GM18526 (cell line): Measurements from ENCODE around the gene HIP1R.

Experiments
- POLR2A ChIP-seq: IDR thresholded peaks from 3 replicates; pipeline ENCODE4 v1.6.1; 2011; ENCODE audit not compliant: insufficient read length; ENCODE audit errors: extremely low read depth

Gene HIP1R

DNA sequence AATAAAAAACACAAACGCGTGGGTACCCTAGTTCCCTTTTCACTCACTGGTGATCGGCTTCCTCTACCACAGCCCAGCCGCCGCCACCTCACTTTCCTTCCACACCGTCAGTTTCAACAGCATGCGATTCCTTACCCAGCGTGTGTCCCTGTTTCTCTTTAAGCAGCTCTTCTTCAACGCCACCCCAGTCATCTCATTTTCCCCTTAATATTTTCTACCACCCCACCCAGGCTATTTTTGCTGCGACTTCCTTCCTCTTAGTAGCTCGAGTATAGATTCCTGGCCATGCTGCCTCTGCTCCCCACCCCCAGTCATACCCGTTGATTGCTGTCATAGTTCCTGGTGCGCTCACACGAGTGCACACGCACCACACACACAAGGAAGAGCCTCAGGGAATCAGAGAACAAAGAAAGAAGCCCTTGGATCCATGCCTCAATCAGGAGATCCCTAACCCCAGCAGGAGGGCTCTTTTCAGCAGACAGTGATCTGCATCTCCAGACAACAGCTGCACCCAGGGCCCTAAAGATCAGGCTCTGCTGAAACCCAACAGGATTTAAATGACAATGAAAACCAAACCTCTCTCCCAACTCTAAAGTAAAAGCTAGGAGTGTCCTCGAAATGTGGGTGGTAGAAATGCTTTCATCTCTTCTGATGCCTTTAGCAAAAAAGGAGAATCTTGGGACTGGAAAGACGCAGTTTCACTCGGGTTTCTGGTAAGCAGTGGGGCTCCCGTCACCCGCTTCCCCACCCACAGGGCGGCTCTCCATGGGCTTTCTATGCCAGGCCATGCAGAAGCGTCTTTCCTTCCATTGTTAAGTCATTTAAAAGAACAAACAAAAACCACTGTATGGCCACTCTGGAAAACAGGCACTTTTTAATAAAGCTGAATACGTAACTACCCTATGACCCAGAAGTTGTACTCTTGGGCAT lies 36.9 kb downstream of the HIP1R start:
- TF ChIP-seq POLR2A: no peak

GRCh38 chr12:122872815-122873361 lies 37.6 kb downstream of the HIP1R start:
- TF ChIP-seq POLR2A: no peak

GRCh38 chr12:122873540-122873939 lies 38.3 kb downstream of the HIP1R start:
- TF ChIP-seq POLR2A: no peak

DNA sequence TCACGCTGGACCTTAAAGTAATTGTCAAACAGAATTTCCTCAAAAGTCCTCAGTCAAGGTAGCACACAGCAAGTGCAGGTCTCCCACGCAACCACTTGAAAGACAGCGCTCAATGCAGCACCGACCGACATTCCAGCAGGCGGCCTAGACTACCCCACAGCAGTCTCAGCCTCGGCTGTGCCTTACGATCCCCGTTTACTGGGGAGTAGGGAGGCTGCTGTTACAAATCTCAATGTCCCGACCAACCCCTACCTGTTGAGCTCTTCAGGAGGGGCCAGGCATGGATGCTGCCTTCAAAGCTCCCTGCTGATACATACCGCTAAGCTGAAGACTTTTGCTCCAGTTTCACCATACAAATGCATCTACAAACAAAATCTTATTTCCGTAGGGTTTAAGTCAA lies 38.8 kb downstream of the HIP1R start:
- no peak for TF ChIP-seq POLR2A

DNA sequence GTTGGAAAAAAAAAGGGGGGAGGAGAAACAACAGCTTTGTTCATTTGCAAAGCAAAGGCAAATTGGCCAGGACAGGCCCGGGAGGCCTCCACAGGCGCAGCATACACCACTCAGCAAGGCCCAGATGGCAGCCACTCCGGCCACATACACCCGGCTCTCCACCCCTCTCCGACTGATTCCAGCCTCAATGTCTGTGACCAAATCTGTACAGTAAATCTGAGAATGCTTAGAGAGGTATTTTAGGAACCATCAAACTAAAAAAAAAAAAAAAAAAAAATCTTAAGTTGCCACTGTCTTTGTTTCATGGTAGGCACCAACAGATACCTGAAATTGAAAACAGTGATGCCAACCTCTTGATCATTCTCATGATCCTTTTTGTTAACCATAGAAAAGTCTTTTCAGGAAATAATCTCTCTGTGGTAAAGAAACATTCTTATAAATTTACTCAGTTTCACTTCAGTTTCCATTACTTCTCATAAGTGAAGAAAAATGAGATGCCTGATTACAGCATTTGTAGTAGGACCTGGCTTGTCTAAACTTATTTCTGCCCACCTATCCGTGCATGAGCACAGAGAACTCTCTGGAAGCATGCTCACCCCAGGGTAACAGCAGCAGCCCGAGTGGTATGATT lies 40.4 kb downstream of the HIP1R start:
- no peak for TF ChIP-seq POLR2A

DNA sequence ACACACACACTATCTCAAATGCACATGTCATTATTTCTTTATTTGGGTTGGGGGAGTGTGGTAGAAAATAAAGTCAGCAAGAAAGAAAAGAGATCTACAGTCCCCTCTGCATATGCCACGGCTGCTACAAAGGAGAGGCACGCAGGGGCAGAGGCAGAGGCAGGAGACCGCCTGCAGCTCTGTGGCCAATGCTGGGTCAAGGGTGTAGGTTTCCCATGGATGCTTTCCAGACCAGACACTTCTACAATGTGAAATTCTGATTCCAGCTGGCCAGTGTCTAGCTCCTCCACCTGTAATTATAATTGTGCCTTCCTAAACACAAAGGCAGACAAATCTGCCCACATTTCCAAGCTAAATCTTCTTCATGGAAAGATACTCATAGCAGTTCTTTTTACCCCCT lies 41.5 kb downstream of the HIP1R start:
- TF ChIP-seq POLR2A: no peak

- TF ChIP-seq POLR2A: no peak
Observed at GRCh38 chr12:122878780-122879612, 43.7 kb downstream of the HIP1R start.

- no peak for TF ChIP-seq POLR2A
Observed at GRCh38 chr12:122880155-122880667, 45.0 kb downstream of the HIP1R start.

GRCh38 chr12:122880668-122881067 lies 45.4 kb downstream of the HIP1R start:
- TF ChIP-seq POLR2A: no peak

DNA sequence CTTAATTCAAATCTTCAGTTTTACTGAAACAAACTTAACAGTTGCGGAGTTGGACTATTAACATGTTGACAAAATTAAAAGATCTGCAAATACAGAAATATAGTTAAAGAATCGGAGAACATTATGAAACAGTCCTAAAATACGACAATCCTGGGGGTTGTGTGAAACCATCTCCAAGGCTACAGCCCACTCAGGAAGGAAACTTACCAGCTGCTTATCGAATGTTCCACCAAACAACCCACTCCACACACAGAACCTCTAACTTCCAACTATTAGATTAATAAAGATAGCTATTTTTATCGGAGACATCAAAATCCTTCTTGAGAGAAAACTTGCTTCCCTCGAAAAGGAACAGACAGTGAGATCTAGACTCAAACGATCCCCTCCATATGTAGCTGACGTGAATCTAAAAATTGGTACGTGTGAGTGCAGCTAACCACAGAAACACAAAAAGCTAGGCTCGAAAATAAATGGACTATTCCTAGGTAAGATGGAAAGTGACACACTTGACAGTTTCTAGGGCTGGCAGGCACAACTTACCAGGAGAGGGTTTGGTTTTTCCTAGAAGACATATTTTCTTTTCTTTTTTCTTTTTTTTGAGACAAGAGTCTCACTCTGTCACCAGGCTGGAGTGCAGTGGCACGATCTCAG lies 47.8 kb downstream of the HIP1R start:
- TF ChIP-seq POLR2A: no peak

GRCh38 chr12:122884091-122884826 lies 49.0 kb downstream of the HIP1R start:
- TF ChIP-seq POLR2A: no peak

DNA sequence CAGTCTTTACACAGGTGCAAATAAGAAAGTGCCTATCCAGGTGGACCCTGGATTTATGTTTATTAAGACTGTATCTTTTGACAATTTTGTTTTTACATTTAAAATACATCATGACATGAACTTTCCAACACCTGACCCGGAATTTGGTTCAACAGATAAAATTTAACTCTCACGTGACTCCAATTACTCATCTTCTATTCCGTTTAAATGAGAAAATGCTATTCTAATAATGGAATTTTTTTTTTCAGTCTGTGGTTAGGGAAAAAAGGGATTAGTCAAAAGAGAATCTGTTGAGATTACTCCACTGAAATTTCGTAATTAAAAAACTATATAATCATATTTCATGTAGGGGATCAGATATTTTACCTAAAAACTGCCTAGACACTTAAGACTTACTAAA lies 49.6 kb downstream of the HIP1R start:
- no peak for TF ChIP-seq POLR2A

- no peak for TF ChIP-seq POLR2A
Observed at GRCh38 chr12:122886161-122886560, 50.9 kb downstream of the HIP1R start.
